ENCODE results near the gene MYO3B.

MYO3B gene

DNA sequence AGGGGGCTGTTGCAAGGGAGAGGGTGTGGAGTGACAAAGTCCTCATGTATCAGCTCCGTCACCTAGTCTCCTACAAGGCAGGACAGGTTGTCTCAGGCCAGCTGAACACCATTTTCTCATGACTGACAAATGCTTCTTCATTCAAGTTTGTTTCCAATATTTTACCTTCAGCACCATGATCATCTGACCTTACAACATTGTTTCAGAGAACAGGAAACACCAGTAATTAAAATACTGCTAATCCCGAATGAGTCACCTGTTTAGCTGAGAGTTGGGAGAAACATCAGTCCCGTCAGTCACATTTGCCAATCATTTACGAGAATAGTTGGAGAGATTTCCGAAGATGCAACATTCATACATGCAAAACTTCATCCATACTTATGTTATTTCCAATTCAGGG, 511.5 kb downstream of the MYO3B start:
- no peak overlapping the region for H3K4me3 ChIP-seq (ENCODE audit: low read length)
- peaks cover 3% of the 10 kb centered on the region; the same call in 1 of the 2 replicates for H3K4me1 ChIP-seq (ENCODE audit: low read length)
- H3K4me2 ChIP-seq (ENCODE audit: low read length): no peak overlapping the region
- no peak overlapping the region for H3K9ac ChIP-seq (ENCODE audit: low read length)
- no peaks in the 10 kb centered on the region for H3K79me2 ChIP-seq (ENCODE audit: low read length)
- H3K27ac ChIP-seq (ENCODE audit: low read length): no peak overlapping the region
- H3K9me3 ChIP-seq (ENCODE audit: insufficient read depth, low read length): no peaks in the 10 kb centered on the region
- H3K27me3 ChIP-seq (ENCODE audit: low read depth, low read length): peaks cover 5% of the 10 kb centered on the region; the same call in 1 of the 2 replicates
- TF ChIP-seq EZH2phosphoT487 (IDR thresholded peaks at IDR 0.05; ENCODE audit: low read depth): no peak
- TF ChIP-seq, protein P1, sequence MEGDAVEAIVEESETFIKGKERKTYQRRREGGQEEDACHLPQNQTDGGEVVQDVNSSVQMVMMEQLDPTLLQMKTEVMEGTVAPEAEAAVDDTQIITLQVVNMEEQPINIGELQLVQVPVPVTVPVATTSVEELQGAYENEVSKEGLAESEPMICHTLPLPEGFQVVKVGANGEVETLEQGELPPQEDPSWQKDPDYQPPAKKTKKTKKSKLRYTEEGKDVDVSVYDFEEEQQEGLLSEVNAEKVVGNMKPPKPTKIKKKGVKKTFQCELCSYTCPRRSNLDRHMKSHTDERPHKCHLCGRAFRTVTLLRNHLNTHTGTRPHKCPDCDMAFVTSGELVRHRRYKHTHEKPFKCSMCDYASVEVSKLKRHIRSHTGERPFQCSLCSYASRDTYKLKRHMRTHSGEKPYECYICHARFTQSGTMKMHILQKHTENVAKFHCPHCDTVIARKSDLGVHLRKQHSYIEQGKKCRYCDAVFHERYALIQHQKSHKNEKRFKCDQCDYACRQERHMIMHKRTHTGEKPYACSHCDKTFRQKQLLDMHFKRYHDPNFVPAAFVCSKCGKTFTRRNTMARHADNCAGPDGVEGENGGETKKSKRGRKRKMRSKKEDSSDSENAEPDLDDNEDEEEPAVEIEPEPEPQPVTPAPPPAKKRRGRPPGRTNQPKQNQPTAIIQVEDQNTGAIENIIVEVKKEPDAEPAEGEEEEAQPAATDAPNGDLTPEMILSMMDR (IDR thresholded peaks at IDR 0.05; ENCODE audit: low read depth, low read length): no peak
- H3K36me3 ChIP-seq (replicated peaks; ENCODE audit: low read depth, low read length): no peaks in the 10 kb centered on the region
- no peaks in the 10 kb centered on the region for H4K20me1 ChIP-seq (ENCODE audit: insufficient read depth, low read length)
- no peak overlapping the region for H2AFZ ChIP-seq (ENCODE audit: low read depth, low read length)

DNA sequence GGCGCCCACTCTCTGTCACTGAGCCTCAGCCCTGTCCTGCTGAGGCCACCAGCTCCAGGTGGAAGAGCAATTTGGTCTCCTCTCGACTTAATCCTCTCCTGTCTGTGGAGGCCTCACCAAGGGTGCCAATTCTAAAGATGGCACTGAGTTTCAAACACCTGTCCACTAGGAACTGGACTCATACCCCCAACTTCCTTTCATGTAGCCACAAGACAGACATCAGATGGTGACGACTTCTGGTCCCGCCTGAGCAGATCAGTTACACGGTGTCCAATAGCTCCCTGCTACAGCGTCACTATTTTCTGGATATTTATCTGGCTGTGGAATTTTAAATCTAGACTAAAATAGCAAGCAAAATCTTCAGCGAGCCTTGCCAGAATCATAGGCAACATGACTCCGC, 512.7 kb downstream of the MYO3B start:
- Histone ChIP-seq H4K20me1 (ENCODE audit: insufficient read depth, low read length) (no peaks in the 10 kb centered on the region), H3K4me1 (ENCODE audit: low read length) (peaks cover 3% of the 10 kb centered on the region; the same call in 1 of the 2 replicates), H3K36me3 (replicated peaks; ENCODE audit: low read depth, low read length) (no peaks in the 10 kb centered on the region), H3K4me2 (ENCODE audit: low read length) (no peak overlapping the region), H3K9me3 (ENCODE audit: insufficient read depth, low read length) (no peaks in the 10 kb centered on the region), H3K79me2 (ENCODE audit: low read length) (no peaks in the 10 kb centered on the region), H3K27me3 (ENCODE audit: low read depth, low read length) (peaks cover 3% of the 10 kb centered on the region; the same call in 1 of the 2 replicates), H3K9ac (ENCODE audit: low read length) (no peak overlapping the region), H3K4me3 (ENCODE audit: low read length) (no peak overlapping the region), H2AFZ (ENCODE audit: low read depth, low read length) (no peak overlapping the region), H3K27ac (ENCODE audit: low read length) (no peak overlapping the region)
- TF ChIP-seq, protein P1 (IDR thresholded peaks at IDR 0.05; ENCODE audit: low read depth, low read length): no peak
- TF ChIP-seq EZH2phosphoT487 (IDR thresholded peaks at IDR 0.05; ENCODE audit: low read depth): no peak

DNA sequence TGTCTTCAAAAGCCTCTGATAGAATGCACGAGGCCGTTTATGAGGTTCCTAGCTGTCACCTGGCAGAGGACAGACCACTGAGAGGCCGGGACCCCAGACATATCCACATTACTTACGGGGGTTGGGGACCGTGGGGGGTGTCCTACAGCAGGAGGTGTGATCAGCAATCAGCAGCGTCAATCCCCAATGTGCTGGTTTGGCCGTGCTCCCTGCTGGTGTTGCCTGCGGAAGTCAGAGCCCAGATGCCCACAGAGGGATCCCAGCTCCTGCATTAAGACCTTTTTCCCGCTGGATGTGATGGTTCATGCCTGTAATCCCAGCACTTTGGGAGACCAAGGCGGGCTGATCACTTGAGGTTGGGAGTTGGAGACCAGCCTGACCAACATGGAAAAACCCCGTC, 516.4 kb downstream of the MYO3B start:
- H3K79me2 ChIP-seq (ENCODE audit: low read length): no peaks in the 10 kb centered on the region
- H3K9ac ChIP-seq (ENCODE audit: low read length): no peak overlapping the region
- H3K9me3 ChIP-seq (ENCODE audit: insufficient read depth, low read length): no peaks in the 10 kb centered on the region
- H3K36me3 ChIP-seq (replicated peaks; ENCODE audit: low read depth, low read length): no peaks in the 10 kb centered on the region
- no peak overlapping the region for H3K4me2 ChIP-seq (ENCODE audit: low read length)
- TF ChIP-seq, protein P1 (IDR thresholded peaks at IDR 0.05; ENCODE audit: low read depth, low read length): no peak
- no peaks in the 10 kb centered on the region for H4K20me1 ChIP-seq (ENCODE audit: insufficient read depth, low read length)
- no peaks in the 10 kb centered on the region for H3K27me3 ChIP-seq (ENCODE audit: low read depth, low read length)
- no peak overlapping the region for H3K27ac ChIP-seq (ENCODE audit: low read length)
- no peak overlapping the region for H2AFZ ChIP-seq (ENCODE audit: low read depth, low read length)
- peaks cover 3% of the 10 kb centered on the region; the same call in 1 of the 2 replicates for H3K4me1 ChIP-seq (ENCODE audit: low read length)
- no peak overlapping the region for H3K4me3 ChIP-seq (ENCODE audit: low read length)

DNA sequence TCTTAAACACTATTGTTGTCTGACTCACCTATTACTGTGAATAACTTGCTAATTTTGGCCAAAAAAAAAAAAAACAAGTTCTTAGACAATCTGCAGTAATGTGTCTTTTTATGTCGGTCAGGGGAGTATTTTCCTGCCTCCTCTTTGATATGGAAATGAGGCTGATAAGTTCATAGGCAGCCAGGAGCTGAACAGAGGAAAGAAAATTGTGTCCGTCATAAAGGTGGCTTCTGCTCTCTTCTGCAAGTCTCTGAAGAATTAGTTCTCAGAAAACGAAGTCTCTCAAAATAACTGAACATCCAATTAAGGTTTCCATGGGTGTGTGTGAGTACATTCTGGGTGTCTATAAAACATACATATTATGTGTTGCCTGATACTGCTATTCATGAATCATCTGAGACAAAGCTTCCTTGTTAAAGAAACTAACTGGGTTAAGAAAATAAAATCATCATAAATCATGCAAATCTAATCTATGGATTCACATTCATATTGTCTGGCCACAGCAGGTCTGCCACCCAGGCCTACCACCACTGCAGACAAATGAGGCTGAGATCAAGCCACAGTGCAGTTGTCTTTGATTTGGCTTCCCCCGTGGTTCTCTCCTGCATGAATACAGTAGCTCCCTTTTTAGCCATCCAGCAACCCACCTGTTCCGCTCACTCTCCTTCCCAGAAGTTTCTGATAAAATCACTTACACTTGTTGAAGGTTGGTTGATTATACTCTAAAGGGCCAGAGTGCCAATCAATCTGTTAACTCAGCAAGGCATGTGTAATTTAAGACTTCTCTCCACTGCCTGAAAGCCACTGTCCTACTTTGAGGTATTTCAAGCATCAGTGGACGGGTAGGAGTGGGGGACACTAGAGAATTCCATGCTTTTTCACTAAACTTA, 517.8 kb downstream of the MYO3B start:
- Histone ChIP-seq H3K9me3 (ENCODE audit: insufficient read depth, low read length) (no peaks in the 10 kb centered on the region), H3K4me1 (ENCODE audit: low read length) (peaks cover 3% of the 10 kb centered on the region; the same call in 1 of the 2 replicates), H3K79me2 (ENCODE audit: low read length) (no peaks in the 10 kb centered on the region)

More for the DNA sequence above, 517.8 kb downstream of the MYO3B start:
- H3K9ac ChIP-seq (ENCODE audit: low read length): no peak overlapping the region
- H3K4me2 ChIP-seq (ENCODE audit: low read length): no peak overlapping the region
- H2AFZ ChIP-seq (ENCODE audit: low read depth, low read length): no peak overlapping the region
- H3K27me3 ChIP-seq (ENCODE audit: low read depth, low read length): no peaks in the 10 kb centered on the region
- no peak overlapping the region for H3K4me3 ChIP-seq (ENCODE audit: low read length)
- no peak overlapping the region for H3K27ac ChIP-seq (ENCODE audit: low read length)
- TF ChIP-seq EZH2phosphoT487 (IDR thresholded peaks at IDR 0.05; ENCODE audit: low read depth): no peak
- TF ChIP-seq, protein P1 (IDR thresholded peaks at IDR 0.05; ENCODE audit: low read depth, low read length): no peak
- no peaks in the 10 kb centered on the region for H4K20me1 ChIP-seq (ENCODE audit: insufficient read depth, low read length)
- H3K36me3 ChIP-seq (replicated peaks; ENCODE audit: low read depth, low read length): no peaks in the 10 kb centered on the region
